Smooth muscle cell (in vitro differentiated cells): ENCODE data around the gene ABI3BP. TPM values are rescaled to one million over a fixed set of nuclear protein-coding genes. Genes with fewer than 3 reads are reported as not detected.
"Not testable (repeated sequence)": the region's sequence is repeated elsewhere in the genome, so short reads cannot be mapped to it uniquely, and the experiment has no call there.

Source experiments
- DNase-seq: peaks from one replicate; lab custom pipeline; 2025; ENCODE audit not compliant: unreplicated experiment; lab: John Stamatoyannopoulos, UW
- H2AFZ ChIP-seq: fragments of 200-600 bp; sonication (generic); 2 replicates; pipeline ENCODE4 v1.6.0; 2016; ENCODE audit warnings: antibody characterized with exemption, low read depth, mild to moderate bottlenecking
- H3F3A ChIP-seq: fragments of 200-600 bp; sonication (generic); 2 replicates; pipeline ENCODE4 v1.6.0; 2017; ENCODE audit warnings: antibody characterized with exemption, low read depth
- H3K27ac ChIP-seq: fragments of 200-600 bp; sonication (generic); 2 replicates; pipeline ENCODE4 v1.5.1; 2016; ENCODE audit warnings: low read depth, mild to moderate bottlenecking
- H3K27me3 ChIP-seq: fragments of 200-600 bp; sonication (generic); 2 replicates; pipeline ENCODE4 v1.6.1; 2016; ENCODE audit warnings: low read depth, mild to moderate bottlenecking
- H3K36me3 ChIP-seq: fragments of 200-600 bp; sonication (generic); 2 replicates; pipeline ENCODE4 v1.5.1; 2016; ENCODE audit warnings: low read depth
- H3K4me1 ChIP-seq: fragments of 200-600 bp; sonication (generic); 2 replicates; pipeline ENCODE4 v1.5.1; 2016; ENCODE audit warnings: low read depth
- H3K4me2 ChIP-seq: fragments of 200-600 bp; sonication (generic); 2 replicates; pipeline ENCODE4 v1.6.0; 2016; ENCODE audit warnings: mild to moderate bottlenecking
- H3K4me3 ChIP-seq: fragments of 200-600 bp; sonication (generic); 2 replicates; pipeline ENCODE4 v1.5.1; 2016; ENCODE audit warnings: mild to moderate bottlenecking
- H3K79me2 ChIP-seq: fragments of 200-600 bp; sonication (generic); 2 replicates; pipeline ENCODE4 v1.6.0; 2016; ENCODE audit warnings: low read depth, mild to moderate bottlenecking
- H3K9ac ChIP-seq: fragments of 200-600 bp; sonication (generic); 2 replicates; pipeline ENCODE4 v1.6.0; 2016; ENCODE audit warnings: low read depth
- H3K9me3 ChIP-seq: fragments of 200-600 bp; sonication (generic); replicated peaks from 2 replicates; pipeline ENCODE4 v1.5.1; 2016; ENCODE audit warnings: low read depth
- H4K20me1 ChIP-seq: fragments of 200-600 bp; sonication (generic); 2 replicates; pipeline ENCODE4 v1.6.0; 2016; ENCODE audit warnings: low read depth
- WGBS: methylation state at CpG from one replicate; pipeline ENCODE4 v1.1.7; 2016; ENCODE audit warnings: low lambda C conversion rate; 5-methylcytosine and 5-hydroxymethylcytosine counted together
- polyA plus RNA-seq: library from polyadenylated mRNA; unstranded; fragments of >200 nt; fragmentation: Nextera tagmentation; extraction: Ambion mirVana; gene quantifications from 2 replicates; pipeline ENCODE4 v1.2.1, GENCODE V29; 2016
- total RNA-seq: library from RNA; depleted of rRNA; stranded (reverse); fragments of >200 nt; gene quantifications from 2 replicates; pipeline ENCODE4 v1.2.3, GENCODE V29; 2014
- TF ChIP-seq, protein P1 (sequence below): fragments of 200-600 bp; sonication (generic); IDR thresholded peaks from 2 replicates; pipeline ENCODE4 v1.5.1; 2017; ENCODE audit warnings: borderline replicate concordance, mild to moderate bottlenecking, antibody characterized with exemption; ENCODE audit not compliant: insufficient read depth, poor library complexity, severe bottlenecking

The ABI3BP gene
- total and polyA plus RNA-seq, 2 experiments from 2014 or later, result 0.47 to 0.58 TPM

DNA sequence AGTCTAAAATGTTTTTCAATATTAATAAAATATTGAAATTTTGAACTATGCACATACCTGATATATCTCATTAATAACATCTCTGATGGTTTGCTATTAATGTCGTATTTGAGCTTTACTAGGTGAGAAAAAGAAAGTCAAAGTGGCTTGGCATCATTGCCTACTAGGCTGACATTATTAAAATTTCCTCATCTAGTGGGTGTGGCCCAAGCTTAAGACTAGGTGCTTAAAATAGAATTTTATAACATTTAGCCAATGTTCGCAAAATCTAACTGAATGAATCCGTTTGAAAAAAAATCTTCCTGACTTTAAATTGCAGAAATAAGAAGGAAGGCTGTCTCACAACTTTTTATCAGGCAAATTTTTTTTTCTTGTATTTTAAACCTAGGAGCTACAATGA lies 46.1 kb downstream of the ABI3BP start:
- no peaks in the 10 kb centered on the region for H3K79me2 ChIP-seq
- H3K36me3 ChIP-seq, result no peaks in the 10 kb centered on the region
- DNase-seq, result no peak
- H2AFZ ChIP-seq, result no peak overlapping the region
- no peak overlapping the region for H3K4me3 ChIP-seq
- H3F3A ChIP-seq, result no peaks in the 10 kb centered on the region
- H3K4me2 ChIP-seq, result no peak overlapping the region
- WGBS, result 94% methylated on average over 3 of the region's 3 CpGs
- no peak overlapping the region for H3K9ac ChIP-seq
- no peaks in the 10 kb centered on the region for H3K9me3 ChIP-seq
- no peak overlapping the region for H3K27ac ChIP-seq
- H3K4me1 ChIP-seq, result no peaks in the 10 kb centered on the region
- peaks cover 10% of the 10 kb centered on the region for H3K27me3 ChIP-seq
- TF ChIP-seq, protein P1, sequence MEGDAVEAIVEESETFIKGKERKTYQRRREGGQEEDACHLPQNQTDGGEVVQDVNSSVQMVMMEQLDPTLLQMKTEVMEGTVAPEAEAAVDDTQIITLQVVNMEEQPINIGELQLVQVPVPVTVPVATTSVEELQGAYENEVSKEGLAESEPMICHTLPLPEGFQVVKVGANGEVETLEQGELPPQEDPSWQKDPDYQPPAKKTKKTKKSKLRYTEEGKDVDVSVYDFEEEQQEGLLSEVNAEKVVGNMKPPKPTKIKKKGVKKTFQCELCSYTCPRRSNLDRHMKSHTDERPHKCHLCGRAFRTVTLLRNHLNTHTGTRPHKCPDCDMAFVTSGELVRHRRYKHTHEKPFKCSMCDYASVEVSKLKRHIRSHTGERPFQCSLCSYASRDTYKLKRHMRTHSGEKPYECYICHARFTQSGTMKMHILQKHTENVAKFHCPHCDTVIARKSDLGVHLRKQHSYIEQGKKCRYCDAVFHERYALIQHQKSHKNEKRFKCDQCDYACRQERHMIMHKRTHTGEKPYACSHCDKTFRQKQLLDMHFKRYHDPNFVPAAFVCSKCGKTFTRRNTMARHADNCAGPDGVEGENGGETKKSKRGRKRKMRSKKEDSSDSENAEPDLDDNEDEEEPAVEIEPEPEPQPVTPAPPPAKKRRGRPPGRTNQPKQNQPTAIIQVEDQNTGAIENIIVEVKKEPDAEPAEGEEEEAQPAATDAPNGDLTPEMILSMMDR, result no peak
- no peaks in the 10 kb centered on the region for H4K20me1 ChIP-seq

DNA sequence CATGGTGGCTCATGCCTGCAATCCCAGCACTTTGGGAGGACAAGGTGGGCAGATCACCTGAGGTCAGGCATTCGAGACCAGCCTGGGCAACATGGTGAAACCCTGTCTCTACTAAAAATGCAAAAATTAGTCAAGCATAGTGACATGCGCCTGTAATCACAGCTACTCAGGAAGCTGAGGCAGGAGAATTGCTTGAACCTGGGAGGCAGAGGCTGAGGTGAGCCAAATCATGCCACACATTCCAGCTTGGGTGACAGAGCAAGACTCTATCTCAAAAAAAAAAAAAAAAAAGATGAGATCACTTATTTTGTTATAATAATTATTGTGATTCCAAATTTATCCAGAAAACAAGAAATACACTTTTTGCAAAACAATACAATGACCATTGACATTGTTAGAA lies 47.1 kb downstream of the ABI3BP start:
- not testable (repeated sequence) for H3F3A ChIP-seq, H3K9me3 ChIP-seq, H3K27ac ChIP-seq, H3K4me1 ChIP-seq, H3K27me3 ChIP-seq, H3K4me3 ChIP-seq, H2AFZ ChIP-seq, H3K9ac ChIP-seq, H3K4me2 ChIP-seq, DNase-seq, H4K20me1 ChIP-seq, H3K36me3 ChIP-seq, H3K79me2 ChIP-seq
- 89% methylated on average over 2 of the region's 2 CpGs for WGBS

DNA sequence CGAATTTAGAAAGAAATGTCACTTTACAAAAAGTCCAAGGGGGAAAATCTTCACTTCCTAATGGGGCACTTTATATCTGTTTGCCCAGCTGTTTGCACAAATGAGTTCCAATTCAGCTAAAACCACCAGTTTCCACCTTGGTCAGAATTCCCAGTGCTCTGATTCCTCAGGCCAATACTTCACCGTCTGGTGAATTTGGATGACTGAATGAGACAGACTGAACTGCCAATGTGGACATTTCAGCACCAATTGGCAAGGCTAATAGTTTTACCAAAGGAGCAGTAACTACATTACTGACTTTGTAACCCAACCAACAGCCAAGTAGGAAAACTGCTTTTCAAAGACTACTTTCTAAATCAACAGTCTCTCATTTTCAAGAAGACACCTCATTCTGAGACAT lies 51.8 kb downstream of the ABI3BP start:
- Histone ChIP-seq H3K9me3 (no peaks in the 10 kb centered on the region), H3F3A (no peaks in the 10 kb centered on the region), H3K79me2 (no peaks in the 10 kb centered on the region), H3K27me3 (no peaks in the 10 kb centered on the region), H4K20me1 (no peaks in the 10 kb centered on the region), H3K36me3 (no peaks in the 10 kb centered on the region), H3K4me3 (no peak overlapping the region), H3K9ac (no peak overlapping the region), H3K4me2 (no peak overlapping the region), H2AFZ (no peak overlapping the region), H3K27ac (no peak overlapping the region), H3K4me1 (no peaks in the 10 kb centered on the region)
- 88% methylated on average over 2 of the region's 2 CpGs for WGBS
- DNase-seq, result no peak
- TF ChIP-seq, protein P1, result no peak

DNA sequence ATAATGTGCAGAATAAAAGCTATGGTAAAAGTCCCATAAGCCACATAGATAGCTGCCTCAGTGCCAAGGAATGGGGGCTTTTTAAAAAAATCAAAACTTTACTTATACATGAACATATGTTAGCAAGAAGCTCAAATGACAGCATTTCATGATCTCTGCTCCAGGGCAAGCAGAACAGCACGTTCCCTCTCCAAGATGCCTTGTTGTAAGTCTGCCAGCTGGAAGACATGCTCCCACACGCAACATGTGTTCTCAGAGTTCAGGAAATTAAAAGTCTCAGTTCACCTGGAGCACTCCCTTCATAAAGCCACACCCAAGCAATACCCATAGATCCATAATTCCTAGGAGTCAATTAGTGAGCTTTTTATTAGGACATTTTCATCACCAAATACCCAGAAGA lies 52.2 kb downstream of the ABI3BP start:
- no peak overlapping the region for H3K4me3 ChIP-seq
- no peak overlapping the region for H3K4me2 ChIP-seq

More for the DNA sequence above, 52.2 kb downstream of the ABI3BP start:
- WGBS, result 98% methylated on average over 2 of the region's 2 CpGs
- TF ChIP-seq, protein P1, result no peak
- Histone ChIP-seq H3K36me3 (no peaks in the 10 kb centered on the region), H4K20me1 (no peaks in the 10 kb centered on the region), H3K4me1 (no peaks in the 10 kb centered on the region), H3K79me2 (no peaks in the 10 kb centered on the region), H3K9me3 (no peaks in the 10 kb centered on the region), H2AFZ (no peak overlapping the region), H3F3A (no peaks in the 10 kb centered on the region), H3K9ac (no peak overlapping the region), H3K27me3 (no peaks in the 10 kb centered on the region), H3K27ac (no peak overlapping the region)
- no peak for DNase-seq
